ENCODE data around the gene MCM9. TPM values are rescaled to one million over a fixed set of nuclear protein-coding genes. Genes with fewer than 3 reads are reported as not detected.
"Not testable (repeated sequence)": the region's sequence is repeated elsewhere in the genome, so short reads cannot be mapped to it uniquely, and the experiment has no call there.

Gene MCM9
- total RNA-seq, 1 donor from 2014 or later: 37.0 TPM

- intact Hi-C loops (cut with micrococcal nuclease): loop anchor here (10.0 kb wide), 3 partner anchors 519 to 1199 kb away; partner anchors contain the start of gene GOPC
- ATAC-seq (ENCODE audit: low read depth) (no peak), DNase-seq (no peak)
- H3K4me1 Mint-ChIP-seq: peaks cover 20% of the 10 kb centered on the region
- CTCF ChIA-PET: no interaction called here
- H3K27me3 Mint-ChIP-seq: no peaks in the 10 kb centered on the region
- H3K9me3 Mint-ChIP-seq: no peaks in the 10 kb centered on the region
- H3K27ac Mint-ChIP-seq: no peak overlapping the region
- H3K4me3 Mint-ChIP-seq: no peak overlapping the region
- POLR2A ChIA-PET: no interaction called here
- no peak for TF ChIP-seq CTCF (IDR thresholded peaks at IDR 0.05)
- H3K36me3 Mint-ChIP-seq (ENCODE audit: low read depth): no peaks in the 10 kb centered on the region
Measured at GRCh38 chr6:118804091-118804490, 130.9 kb downstream of the MCM9 start.

DNA sequence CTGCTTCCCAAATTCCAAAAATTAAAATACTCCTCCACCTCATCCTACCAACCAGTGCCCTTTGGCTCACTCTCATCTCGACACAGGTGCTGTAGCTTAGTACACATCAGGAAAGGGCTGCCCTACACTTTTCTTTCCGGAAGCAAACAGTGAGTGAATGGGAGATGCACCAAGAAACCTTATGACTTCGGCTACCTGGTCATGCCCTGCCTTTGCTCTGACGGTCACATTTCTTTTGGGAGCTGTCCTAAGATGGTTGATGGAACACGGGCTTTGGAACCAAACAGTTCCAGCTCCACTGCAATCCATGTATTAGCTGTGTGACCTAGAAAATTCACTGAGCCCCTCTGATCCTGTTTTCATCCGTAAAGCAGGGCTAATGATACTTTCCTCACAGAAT lies 133.7 kb downstream of the MCM9 start:
- TF ChIP-seq CTCF (IDR thresholded peaks at IDR 0.05): no peak
- no peak overlapping the region for H3K4me3 Mint-ChIP-seq
- H3K4me1 Mint-ChIP-seq: peaks cover 19% of the 10 kb centered on the region
- CTCF ChIA-PET: interaction anchor here (0.9 to 4.0 kb wide), 11 partner anchors 8 to 309 kb away, joined by 3 to 40 read pairs (median 5); no protein-coding TSS in a partner anchor
- H3K27me3 Mint-ChIP-seq: no peaks in the 10 kb centered on the region
- DNase-seq (no peak), ATAC-seq (ENCODE audit: low read depth) (no peak)
- POLR2A ChIA-PET: no interaction called here
- no peak overlapping the region for H3K27ac Mint-ChIP-seq
- H3K9me3 Mint-ChIP-seq: no peaks in the 10 kb centered on the region
- intact Hi-C loops (cut with micrococcal nuclease): loop anchor here (2.0 to 10.0 kb wide), 4 partner anchors 24 to 1196 kb away; partner anchors contain the start of gene GOPC
- H3K36me3 Mint-ChIP-seq (ENCODE audit: low read depth): no peaks in the 10 kb centered on the region

- TF ChIP-seq CTCF (IDR thresholded peaks at IDR 0.05): peak; percentile 25
- no peaks in the 10 kb centered on the region for H3K9me3 Mint-ChIP-seq
- no peak overlapping the region for H3K27ac Mint-ChIP-seq
- ATAC-seq (ENCODE audit: low read depth): peak; percentile 91
- no peaks in the 10 kb centered on the region for H3K27me3 Mint-ChIP-seq
- peak overlapping the region; percentile 52 for H3K4me3 Mint-ChIP-seq
- H3K4me1 Mint-ChIP-seq: peaks cover 25% of the 10 kb centered on the region
- DNase-seq: peak; percentile 34
- POLR2A ChIA-PET: no interaction called here
- intact Hi-C loops (cut with micrococcal nuclease): loop anchor here (1.0 to 10.0 kb wide), 7 partner anchors 24 to 1196 kb away; partner anchors contain the start of gene GOPC
- no peaks in the 10 kb centered on the region for H3K36me3 Mint-ChIP-seq (ENCODE audit: low read depth)
- CTCF ChIA-PET: interaction anchor here (0.8 to 4.0 kb wide), 18 partner anchors 8 to 310 kb away, joined by 3 to 40 read pairs (median 4); partner anchors contain the start of gene ASF1A
Measured at GRCh38 chr6:118800394-118801071, 134.4 kb downstream of the MCM9 start.

DNA sequence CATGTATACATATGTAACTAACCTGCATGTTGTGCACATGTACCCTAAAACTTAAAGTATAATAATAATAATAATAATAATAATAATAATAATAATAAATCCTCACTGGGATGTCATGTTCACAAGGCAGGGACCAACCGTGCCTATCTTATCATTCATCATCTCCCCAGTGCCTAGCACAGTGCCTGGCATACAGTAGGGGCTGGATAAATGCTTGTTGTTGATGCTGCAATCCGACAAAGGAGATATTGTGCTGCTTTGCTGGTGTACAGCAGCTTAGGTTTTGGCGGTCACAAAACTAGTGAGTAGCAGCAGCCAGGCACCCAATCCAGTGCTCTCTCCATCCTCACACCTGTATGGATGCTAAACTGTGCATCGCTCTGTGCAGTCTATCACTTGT lies 135.1 kb downstream of the MCM9 start:
- DNase-seq (no peak), ATAC-seq (ENCODE audit: low read depth) (no peak)
- ChIA-PET CTCF (interaction anchor here (0.8 to 4.0 kb wide), 9 partner anchors 9 to 245 kb away, joined by 3 to 40 read pairs (median 4); partner anchors contain the start of gene ASF1A), POLR2A (no interaction called here)
- Mint-ChIP-seq H3K36me3 (ENCODE audit: low read depth) (no peaks in the 10 kb centered on the region), H3K9me3 (no peaks in the 10 kb centered on the region), H3K27ac (no peak overlapping the region), H3K27me3 (no peaks in the 10 kb centered on the region), H3K4me3 (no peak overlapping the region), H3K4me1 (peaks cover 25% of the 10 kb centered on the region)
- intact Hi-C loops (cut with micrococcal nuclease): loop anchor here (1.0 to 10.0 kb wide), 7 partner anchors 23 to 1195 kb away; partner anchors contain the start of gene GOPC
- TF ChIP-seq CTCF (IDR thresholded peaks at IDR 0.05): no peak

DNA sequence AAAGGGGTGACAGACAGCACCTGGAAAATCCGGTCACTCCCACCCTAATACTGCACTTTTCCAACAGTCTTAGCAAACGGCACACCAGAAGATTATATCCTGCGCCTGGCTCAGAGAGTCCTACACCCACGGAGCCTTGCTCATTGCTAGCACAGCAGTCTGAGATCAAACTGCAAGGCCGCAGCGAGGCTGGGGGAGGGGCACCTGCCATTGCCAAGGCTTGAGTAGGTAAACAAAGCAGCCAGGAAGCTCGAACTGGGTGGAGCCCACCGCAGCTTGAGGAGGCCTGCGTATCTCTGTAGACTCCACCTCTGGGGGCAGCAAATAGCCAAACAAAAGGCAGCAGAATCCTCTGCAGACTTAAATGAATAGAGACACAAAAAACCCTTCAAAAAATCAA lies 138.4 kb downstream of the MCM9 start:
- H3K27me3 Mint-ChIP-seq; DNase-seq; H3K9me3 Mint-ChIP-seq; ATAC-seq (ENCODE audit: low read depth); POLR2A ChIA-PET; H3K4me3 Mint-ChIP-seq; intact Hi-C loops (cut with micrococcal nuclease); H3K36me3 Mint-ChIP-seq (ENCODE audit: low read depth): not testable (repeated sequence)
- peak overlapping the region; percentile 63 for H3K27ac Mint-ChIP-seq
- CTCF ChIA-PET: interaction anchor here (0.6 to 1.1 kb wide), 2 partner anchors 13 to 88 kb away, joined by 3 read pairs; no protein-coding TSS in a partner anchor
- H3K4me1 Mint-ChIP-seq: peaks cover 25% of the 10 kb centered on the region
